Astrocyte (in vitro differentiated cells and primary cell): Measurements from ENCODE around the gene RXRB.

Experiments
- CTCF ChIP-seq: IDR thresholded peaks from 2 replicates; pipeline ENCODE4 v1.5.1; 2011; ENCODE audit warnings: low read depth, mild to moderate bottlenecking, inconsistent platforms, low read length, moderate library complexity; ENCODE audit not compliant: insufficient read depth
- EZH2 ChIP-seq: IDR thresholded peaks from 2 replicates; pipeline ENCODE4 v1.6.1; 2012; ENCODE audit warnings: mild to moderate bottlenecking, low read length, inconsistent platforms; ENCODE audit not compliant: insufficient read depth

DNA sequence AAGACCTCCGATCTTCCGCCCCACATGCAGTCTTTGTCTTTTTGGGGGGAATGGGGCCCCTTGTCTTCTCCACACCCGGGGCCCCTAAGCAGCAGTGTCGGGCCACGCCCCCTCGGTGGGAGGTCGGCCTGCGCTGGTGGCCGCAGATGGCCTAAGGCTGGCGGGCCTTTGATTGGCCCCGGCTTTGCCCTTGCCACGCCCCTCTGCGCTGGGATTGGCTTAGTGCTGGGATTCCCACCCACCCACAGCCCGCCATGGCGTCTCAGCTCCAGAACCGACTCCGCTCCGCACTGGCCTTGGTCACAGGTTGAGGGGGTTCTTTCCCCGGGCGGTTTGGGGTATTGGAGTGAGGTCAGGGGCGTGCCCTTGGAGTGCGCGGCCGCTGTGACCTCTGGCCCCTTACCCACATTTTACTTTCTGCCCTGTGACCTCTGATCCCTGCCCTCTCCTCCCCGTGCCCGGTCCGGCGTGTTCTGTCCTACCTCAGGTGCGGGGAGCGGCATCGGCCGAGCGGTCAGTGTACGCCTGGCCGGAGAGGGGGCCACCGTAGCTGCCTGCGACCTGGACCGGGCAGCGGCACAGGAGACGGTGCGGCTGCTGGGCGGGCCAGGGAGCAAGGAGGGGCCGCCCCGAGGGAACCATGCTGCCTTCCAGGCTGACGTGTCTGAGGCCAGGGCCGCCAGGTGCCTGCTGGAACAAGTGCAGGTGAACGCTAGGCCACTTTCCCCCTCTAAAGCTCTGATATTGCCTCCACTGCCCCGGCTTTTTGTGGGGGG is 4.1 kb upstream of the RXRB start, which contains the start of gene HSD17B8:
- TF ChIP-seq CTCF (no peak), EZH2 (no peak)
